Thyroid gland (tissue), 4 donors: ENCODE data around the gene KCNMB4. TPM values are rescaled to one million over a fixed set of nuclear protein-coding genes. Genes with fewer than 3 reads are reported as not detected.

ENCODE experiments used
- DNase-seq, 2 donors: peaks; one replicate each; pipeline ENCODE4 v3.0.0-alpha.2; 2019
- H3K27ac ChIP-seq, 3 donors: fragments of 200-600 bp; sonication (generic); 1 replicate in 2 of 3; 2 replicates in 1 of 3; pipeline ENCODE4 v1.5.1; 2016 to 2019; ENCODE audit warnings: mild to moderate bottlenecking in 1 of 3, moderate library complexity in 1 of 3
- H3K27me3 ChIP-seq: fragments of 200-600 bp; sonication (generic); one replicate; pipeline ENCODE4 v1.5.1; 2019
- H3K36me3 ChIP-seq, 2 donors: fragments of 200-600 bp; sonication (generic); one replicate each; pipeline ENCODE4 v1.5.1; 2016 to 2019
- H3K4me1 ChIP-seq, 2 donors: fragments of 200-600 bp; sonication (generic); one replicate each; pipeline ENCODE4 v1.5.1; 2017 to 2019
- H3K4me3 ChIP-seq, 3 donors: fragments of 200-600 bp; sonication (generic); replicated peaks in 1 of 3; 1 replicate in 2 of 3; 2 replicates in 1 of 3; pipeline ENCODE4 v1.5.1; 2016; ENCODE audit warnings: mild to moderate bottlenecking in 1 of 3
- H3K9me3 ChIP-seq: fragments of 200-600 bp; sonication (generic); one replicate; pipeline ENCODE4 v1.5.1; 2017
- CTCF ChIP-seq, 6 experiments: fragments of 200-600 bp in 3 of 6; fragments of 450-650 bp in 3 of 6; sonication (generic) in 3 of 6; IDR thresholded peaks; one replicate each; pipeline ENCODE4 v1.5.1; 2016 to 2019; ENCODE audit warnings: antibody characterized with exemption in 6 of 6, mild to moderate bottlenecking in 2 of 6, inconsistent platforms in 1 of 6, moderate library complexity in 1 of 6
- POLR2A ChIP-seq, 2 donors: fragments of 450-650 bp; IDR thresholded peaks; one replicate each; pipeline ENCODE4 v1.6.1; 2017; ENCODE audit warnings: antibody characterized with exemption in 2 of 2, mild to moderate bottlenecking in 2 of 2, moderate library complexity in 1 of 2
- WGBS, 2 donors: methylation state at CpG; one replicate each; pipeline ENCODE4 v1.1.5; 2017; 5-methylcytosine and 5-hydroxymethylcytosine counted together
- intact Hi-C: fragments of 100-400 bp; cut with DNase I; formaldehyde crosslinking; loops from one replicate; pipeline ENCODE4 v1.15.1; 2023
- total RNA-seq, 4 donors: library from RNA; depleted of rRNA; stranded (reverse); fragments of >200 nt; gene quantifications; one replicate each; pipeline ENCODE4 v1.2.3, GENCODE V29; 2016

KCNMB4 gene
- total RNA-seq, 4 donors from 2014 or later = 2.1 to 5.1 (median 3.8) TPM

GRCh38 chr12:70351076-70351475 is 15.0 kb upstream of the KCNMB4 start:
- no peaks in the 10 kb centered on the region for H3K27me3 ChIP-seq
- no peaks in the 10 kb centered on the region for H3K9me3 ChIP-seq
- WGBS, 2 donors = 98% methylated on average over 2 of the region's 2 CpGs
- no peaks in the 10 kb centered on the region for H3K4me1 ChIP-seq
- peaks cover 6 to 8% of the 10 kb centered on the region in 2 donors for H3K36me3 ChIP-seq
- TF ChIP-seq CTCF (IDR thresholded peaks at IDR 0.05) = no peak
- no peak for TF ChIP-seq POLR2A (IDR thresholded peaks at IDR 0.05)
- no peak overlapping the region for H3K4me3 ChIP-seq
- no peak overlapping the region for H3K27ac ChIP-seq
- no peak for DNase-seq
- intact Hi-C loops = no loop called here

GRCh38 chr12:70353780-70354660 is 12.1 kb upstream of the KCNMB4 start:
- no peak for TF ChIP-seq CTCF (IDR thresholded peaks at IDR 0.05)
- no peak overlapping the region for H3K4me3 ChIP-seq
- no peak overlapping the region for H3K27ac ChIP-seq
- no peaks in the 10 kb centered on the region for H3K27me3 ChIP-seq
- 95 to 96% methylated on average over 6 of the region's 6 CpGs for WGBS, 2 donors
- no peaks in the 10 kb centered on the region for H3K4me1 ChIP-seq
- intact Hi-C loops = no loop called here
- DNase-seq = no peak
- no peaks in the 10 kb centered on the region for H3K9me3 ChIP-seq
- H3K36me3 ChIP-seq = peaks cover 3 to 8% of the 10 kb centered on the region in 2 donors

- TF ChIP-seq CTCF (IDR thresholded peaks at IDR 0.05) (no peak), POLR2A (IDR thresholded peaks at IDR 0.05) (no peak)
These were observed 11.3 kb upstream of the KCNMB4 start for GRCh38 chr12:70354787-70355186.

GRCh38 chr12:70355972-70356371 is 10.1 kb upstream of the KCNMB4 start:
- peaks cover 3 to 8% of the 10 kb centered on the region in 2 donors for H3K36me3 ChIP-seq
- intact Hi-C loops = no loop called here
- WGBS, 2 donors = 96 to 98% methylated on average over 4 of the region's 4 CpGs

More at GRCh38 chr12:70354787-70355186, 11.3 kb upstream of the KCNMB4 start:
- DNase-seq = no peak
- peaks cover 3 to 8% of the 10 kb centered on the region in 2 donors for H3K36me3 ChIP-seq
- intact Hi-C loops = no loop called here
- 81 to 88% methylated on average over 3 of the region's 3 CpGs for WGBS, 2 donors
- H3K27me3 ChIP-seq = no peaks in the 10 kb centered on the region
- H3K4me1 ChIP-seq = no peaks in the 10 kb centered on the region
- H3K27ac ChIP-seq = no peak overlapping the region
- H3K9me3 ChIP-seq = no peaks in the 10 kb centered on the region
- no peak overlapping the region for H3K4me3 ChIP-seq

More at GRCh38 chr12:70355972-70356371, 10.1 kb upstream of the KCNMB4 start:
- Histone ChIP-seq H3K4me1 (no peaks in the 10 kb centered on the region), H3K27me3 (no peaks in the 10 kb centered on the region), H3K27ac (no peak overlapping the region), H3K4me3 (no peak overlapping the region), H3K9me3 (no peaks in the 10 kb centered on the region)
- no peak for DNase-seq
- TF ChIP-seq CTCF (IDR thresholded peaks at IDR 0.05) (no peak), POLR2A (IDR thresholded peaks at IDR 0.05) (no peak)
